Small intestine (tissue), 7 donors: Measurements from ENCODE around the gene PLCG2. TPM values are rescaled to one million over a fixed set of nuclear protein-coding genes. Genes with fewer than 3 reads are reported as not detected.
A peak's percentile ranks its signal among the peaks of the same experiment; 100 is the strongest.

Source experiments
- DNase-seq, 2 donors: peaks; one replicate each; pipeline versions ENCODE4 v3.0.0 to v3.0.0-alpha.2; 2013
- FAIRE-seq: peaks from 2 replicates; lab custom pipeline; 2012; peaks lifted over from hg19 to GRCh38; lab: Jason Lieb, UNC
- H3K27ac ChIP-seq, 3 donors: one replicate each; pipeline ENCODE4 v1.5.1; 2013; ENCODE audit warnings: low read length in 2 of 3, mild to moderate bottlenecking in 2 of 3, control low read depth in 1 of 3, inconsistent platforms in 1 of 3, low read depth in 1 of 3, moderate library complexity in 1 of 3
- H3K27me3 ChIP-seq, 3 donors: one replicate each; pipeline ENCODE4 v1.6.1; 2013; ENCODE audit warnings: low read length in 3 of 3, inconsistent platforms in 1 of 3; ENCODE audit not compliant: control insufficient read depth in 3 of 3, insufficient read depth in 3 of 3
- H3K36me3 ChIP-seq, 3 donors: one replicate each; pipeline ENCODE4 v1.6.1; 2013; ENCODE audit warnings: low read length in 3 of 3, inconsistent platforms in 1 of 3, low read depth in 1 of 3, mild to moderate bottlenecking in 1 of 3, moderate library complexity in 1 of 3; ENCODE audit not compliant: control insufficient read depth in 3 of 3, insufficient read depth in 2 of 3
- H3K4me1 ChIP-seq, 3 donors: one replicate each; pipeline ENCODE4 v1.6.1; 2013; ENCODE audit warnings: low read length in 2 of 3, inconsistent platforms in 1 of 3, low read depth in 1 of 3, mild to moderate bottlenecking in 1 of 3, moderate library complexity in 1 of 3; ENCODE audit not compliant: control insufficient read depth in 3 of 3, insufficient read depth in 2 of 3
- H3K4me3 ChIP-seq, 3 donors: one replicate each; pipeline ENCODE4 v1.5.1; 2013; ENCODE audit warnings: low read length in 3 of 3, control low read depth in 1 of 3, inconsistent platforms in 1 of 3, low read depth in 1 of 3, mild to moderate bottlenecking in 1 of 3, moderate library complexity in 1 of 3
- H3K9me3 ChIP-seq, 2 donors: one replicate each; pipeline ENCODE4 v1.6.1; 2013; ENCODE audit warnings: low read depth in 1 of 2, low read length in 1 of 2; ENCODE audit not compliant: control insufficient read depth in 2 of 2, insufficient read depth in 1 of 2
- WGBS, 3 donors: extraction: QIAGEN DNeasy Blood & Tissue Kit; methylation state at CpG; one replicate each; pipeline ENCODE4 v1.1.7; 2013; 5-methylcytosine and 5-hydroxymethylcytosine counted together
- polyA plus RNA-seq, 4 donors: library from polyadenylated mRNA; stranded (reverse) in 3 of 4; unstranded in 1 of 4; fragments of 200-250 nt in 3 of 4; fragments of 120-200 nt in 1 of 4; gene quantifications; one replicate each; pipeline versions ENCODE4 v1.2.1 to v1.2.3, GENCODE V29; 2013
- donor health status: healthy with polysubstance abuse.
- donor health status: control.
- donor health status: control.
- donor health status: Bipolar disorder and iron deficiency.
- donor health status: healthy.

Gene PLCG2
- polyA plus RNA-seq, 4 donors, result 8.4 to 27.5 (median 12.4) TPM

DNA sequence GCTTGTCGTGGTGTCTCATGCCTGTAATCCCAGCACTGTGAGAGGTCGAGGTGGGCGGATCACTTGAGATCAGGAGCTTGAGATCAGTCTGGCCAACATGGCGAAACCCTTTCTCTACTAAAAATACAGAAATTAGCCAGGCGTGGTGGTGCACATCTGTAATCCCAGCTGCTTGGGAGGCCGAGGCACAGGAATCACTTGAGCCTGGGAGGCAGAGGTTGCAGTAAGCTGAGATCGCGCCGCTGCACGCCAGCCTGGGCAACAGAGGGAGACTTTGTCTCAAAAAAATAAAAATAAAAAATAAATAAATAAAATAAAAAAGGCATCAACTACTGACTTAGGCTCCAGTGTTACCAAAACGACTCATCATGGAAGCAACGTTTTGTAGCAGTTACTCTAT is 115.5 kb downstream of the PLCG2 start:
- peaks cover 0 to 29% (median 5%) of the 10 kb centered on the region in 3 donors for H3K36me3 ChIP-seq
- no peaks in the 10 kb centered on the region for H3K27me3 ChIP-seq
- no peak overlapping the region for H3K4me3 ChIP-seq
- no peaks in the 10 kb centered on the region for H3K9me3 ChIP-seq
- H3K27ac ChIP-seq, result no peak overlapping the region
- no peak for DNase-seq
- 92 to 96% (median 96%) methylated on average over 12 of the region's 12 CpGs for WGBS, 3 donors
- no peak for FAIRE-seq
- H3K4me1 ChIP-seq, result no peaks in the 10 kb centered on the region

DNA sequence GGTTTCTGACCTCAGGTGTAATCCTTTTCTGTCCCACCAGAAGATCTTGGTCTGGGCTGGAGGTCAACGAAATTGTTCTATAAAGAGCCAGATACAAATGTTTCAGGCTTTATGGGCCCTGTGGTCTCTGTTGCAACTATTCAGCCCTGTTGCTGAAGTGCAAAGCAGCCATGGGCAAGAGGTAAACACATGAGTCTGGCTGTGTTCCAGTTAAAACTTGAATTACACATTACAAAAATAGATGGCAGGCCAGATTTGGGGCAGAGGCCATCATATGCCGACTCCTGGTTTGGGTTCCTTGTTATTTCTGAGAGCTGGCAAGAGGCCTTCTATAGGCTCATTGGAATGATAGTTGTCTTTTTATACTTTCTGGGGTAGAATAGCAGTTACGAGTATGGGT is 117.8 kb downstream of the PLCG2 start:
- DNase-seq (no peak), FAIRE-seq (no peak)
- H3K36me3 ChIP-seq, result peaks cover 0 to 37% (median 6%) of the 10 kb centered on the region in 3 donors
- no peaks in the 10 kb centered on the region for H3K27me3 ChIP-seq
- H3K9me3 ChIP-seq, result peaks cover 0 to 1% of the 10 kb centered on the region in 2 donors
- H3K4me1 ChIP-seq, result no peaks in the 10 kb centered on the region
- H3K27ac ChIP-seq, result no peak overlapping the region
- no peak overlapping the region for H3K4me3 ChIP-seq
- 85 to 93% (median 90%) methylated on average over 3 of the region's 3 CpGs for WGBS, 3 donors

DNA sequence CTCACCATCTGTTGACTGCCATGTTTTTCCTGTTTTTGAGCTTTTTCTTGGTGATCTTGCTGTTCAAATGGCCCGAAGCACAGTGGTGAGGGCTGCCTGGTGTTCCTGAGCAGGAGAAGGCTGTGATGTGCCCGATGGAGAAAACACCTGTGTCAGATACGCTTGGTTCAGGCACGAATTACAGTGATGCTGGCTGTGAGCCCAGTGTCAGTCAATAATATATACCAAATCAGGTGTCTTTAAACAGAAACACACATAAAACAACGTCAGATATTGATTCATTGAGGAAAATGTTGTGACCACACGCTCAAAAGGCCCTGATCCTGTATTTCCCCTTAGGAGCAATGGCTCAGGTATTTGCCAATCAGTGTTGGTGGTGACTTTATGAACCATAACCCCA is 120.5 kb downstream of the PLCG2 start:
- Histone ChIP-seq H3K4me3 (no peak overlapping the region), H3K4me1 (no peaks in the 10 kb centered on the region), H3K9me3 (peaks cover 0 to 10% of the 10 kb centered on the region in 2 donors), H3K36me3 (peaks cover 0 to 34% (median 7%) of the 10 kb centered on the region in 3 donors), H3K27me3 (no peaks in the 10 kb centered on the region), H3K27ac (no peak overlapping the region)
- 73 to 88% (median 75%) methylated on average over 6 of the region's 6 CpGs for WGBS, 3 donors
- DNase-seq (no peak), FAIRE-seq (no peak)

DNA sequence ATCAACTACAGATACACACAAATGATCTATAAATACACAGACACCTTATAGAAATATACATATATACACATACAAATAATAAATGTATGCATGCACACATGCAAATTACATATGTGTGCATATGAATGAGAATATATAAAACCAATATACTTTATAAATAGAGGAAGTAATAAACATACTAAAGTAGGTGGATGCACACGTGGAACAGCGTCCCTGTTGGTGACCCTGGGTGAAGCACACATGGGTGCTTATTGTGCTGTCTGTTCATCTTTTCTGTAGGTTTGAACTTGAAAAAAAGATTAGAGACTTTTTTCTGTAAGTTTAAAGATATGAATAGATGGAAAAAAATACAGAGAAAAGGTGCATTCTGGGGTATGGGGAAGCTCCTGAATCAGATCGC is 120.9 kb downstream of the PLCG2 start:
- FAIRE-seq (no peak), DNase-seq (no peak)
- WGBS, 3 donors, result 92 to 96% (median 96%) methylated on average over 3 of the region's 3 CpGs
- Histone ChIP-seq H3K4me3 (no peak overlapping the region), H3K4me1 (no peaks in the 10 kb centered on the region), H3K27me3 (no peaks in the 10 kb centered on the region), H3K36me3 (peaks cover 0 to 34% (median 7%) of the 10 kb centered on the region in 3 donors), H3K9me3 (peaks cover 0 to 10% of the 10 kb centered on the region in 2 donors), H3K27ac (no peak overlapping the region)

DNA sequence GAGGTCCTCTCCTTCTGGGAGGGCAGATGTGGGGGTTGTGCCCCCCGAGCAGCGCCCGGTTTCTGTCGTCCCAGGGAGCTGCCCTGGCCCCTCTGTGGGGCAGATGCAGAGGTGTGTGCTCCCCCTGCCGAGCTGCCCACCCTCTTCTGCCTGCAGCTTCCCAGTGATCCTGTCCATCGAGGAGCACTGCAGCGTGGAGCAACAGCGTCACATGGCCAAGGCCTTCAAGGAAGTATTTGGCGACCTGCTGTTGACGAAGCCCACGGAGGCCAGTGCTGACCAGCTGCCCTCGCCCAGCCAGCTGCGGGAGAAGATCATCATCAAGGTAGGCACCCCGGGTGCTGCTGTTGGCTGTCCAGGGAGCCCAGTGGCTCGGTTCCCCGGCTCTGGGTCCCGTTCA is 121.4 kb downstream of the PLCG2 start:
- peaks cover 0 to 34% (median 7%) of the 10 kb centered on the region in 3 donors for H3K36me3 ChIP-seq
- no peak overlapping the region for H3K27ac ChIP-seq
- no peaks in the 10 kb centered on the region for H3K4me1 ChIP-seq
- H3K4me3 ChIP-seq, result no peak overlapping the region
- DNase-seq, result no peak
- FAIRE-seq, result no peak
- H3K9me3 ChIP-seq, result peaks cover 0 to 10% of the 10 kb centered on the region in 2 donors
- no peaks in the 10 kb centered on the region for H3K27me3 ChIP-seq
- WGBS, 3 donors, result 96 to 98% (median 96%) methylated on average over 16 to 17 of the region's 17 CpGs

DNA sequence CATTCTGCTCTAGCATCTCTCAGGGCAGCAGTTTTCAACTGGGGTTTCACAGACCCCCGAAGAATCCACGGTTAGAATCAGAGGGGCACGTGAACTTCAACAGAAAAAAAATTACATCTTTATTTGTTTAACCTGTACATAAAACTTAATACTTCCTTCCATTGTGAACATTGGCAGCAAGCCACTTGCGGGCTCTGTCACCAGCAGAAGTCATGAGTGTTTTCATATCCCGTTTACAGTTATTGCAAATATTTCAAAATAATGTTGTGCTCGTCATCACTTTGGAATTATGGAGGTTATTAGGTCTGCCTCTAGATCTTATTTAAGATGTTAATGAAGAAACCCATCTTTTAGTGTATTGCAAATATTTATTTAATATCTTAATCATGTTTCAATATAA is 122.4 kb downstream of the PLCG2 start:
- Histone ChIP-seq H3K4me3 (no peak overlapping the region), H3K36me3 (peaks cover 0 to 26% (median 7%) of the 10 kb centered on the region in 3 donors), H3K9me3 (peaks cover 0 to 10% of the 10 kb centered on the region in 2 donors), H3K27ac (no peak overlapping the region), H3K27me3 (no peaks in the 10 kb centered on the region), H3K4me1 (no peaks in the 10 kb centered on the region)
- DNase-seq, result no peak
- FAIRE-seq, result no peak
- 56 to 87% (median 87%) methylated on average over 6 of the region's 6 CpGs for WGBS, 3 donors

DNA sequence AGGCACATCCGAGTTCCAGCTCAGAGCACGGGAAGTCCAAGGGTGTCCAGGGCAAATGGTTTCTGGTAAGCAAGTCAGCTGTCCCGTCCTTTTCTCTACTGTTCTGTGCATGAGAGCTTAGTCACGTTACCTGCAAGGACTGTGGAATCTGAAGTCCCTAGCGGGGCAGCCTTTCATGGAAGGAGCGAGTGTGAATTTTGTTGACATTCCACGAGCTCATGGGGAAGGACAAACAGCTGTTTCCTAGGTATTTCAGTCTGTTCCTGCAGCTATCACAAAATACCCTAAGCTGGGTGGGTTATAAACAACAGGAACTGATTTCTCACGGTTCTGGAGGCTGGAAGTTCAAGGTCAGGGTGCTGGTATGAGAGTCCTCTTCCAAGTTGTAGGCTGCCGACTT is 122.9 kb downstream of the PLCG2 start:
- Histone ChIP-seq H3K4me3 (no peak overlapping the region), H3K36me3 (peaks cover 0 to 26% (median 4%) of the 10 kb centered on the region in 3 donors), H3K9me3 (peaks cover 0 to 10% of the 10 kb centered on the region in 2 donors), H3K4me1 (no peaks in the 10 kb centered on the region), H3K27me3 (no peaks in the 10 kb centered on the region), H3K27ac (peak overlapping the region in 1 of 3 donors; percentile 70)
- 73 to 83% (median 79%) methylated on average over 9 of the region's 9 CpGs for WGBS, 3 donors
- DNase-seq, result no peak
- FAIRE-seq, result no peak

DNA sequence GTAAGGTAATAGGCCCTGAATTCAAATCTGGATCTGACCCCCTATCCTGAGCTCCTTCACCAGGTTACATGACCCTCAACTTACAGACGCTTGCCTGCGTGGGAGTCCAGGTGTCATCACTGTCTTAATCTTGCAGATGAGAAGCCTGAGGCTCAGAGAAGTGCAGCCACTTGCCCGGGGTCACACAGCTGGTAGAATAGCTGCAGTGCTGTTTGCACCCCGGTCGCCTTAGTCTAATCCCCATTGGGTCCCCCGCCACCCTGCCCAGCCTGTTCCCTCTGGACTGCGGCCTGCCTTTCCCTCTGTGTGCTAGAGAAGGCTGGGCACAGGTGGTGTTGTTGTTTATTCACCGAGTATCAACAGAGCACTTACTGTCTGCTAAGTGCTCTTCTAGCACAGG is 125.2 kb downstream of the PLCG2 start:
- DNase-seq (no peak), FAIRE-seq (no peak)
- Histone ChIP-seq H3K36me3 (peaks cover 0 to 29% (median 2%) of the 10 kb centered on the region in 3 donors), H3K4me3 (no peak overlapping the region), H3K27ac (no peak overlapping the region), H3K4me1 (no peaks in the 10 kb centered on the region), H3K27me3 (no peaks in the 10 kb centered on the region), H3K9me3 (peaks cover 0 to 10% of the 10 kb centered on the region in 2 donors)
- WGBS, 3 donors, result 96 to 99% (median 98%) methylated on average over 8 of the region's 8 CpGs

DNA sequence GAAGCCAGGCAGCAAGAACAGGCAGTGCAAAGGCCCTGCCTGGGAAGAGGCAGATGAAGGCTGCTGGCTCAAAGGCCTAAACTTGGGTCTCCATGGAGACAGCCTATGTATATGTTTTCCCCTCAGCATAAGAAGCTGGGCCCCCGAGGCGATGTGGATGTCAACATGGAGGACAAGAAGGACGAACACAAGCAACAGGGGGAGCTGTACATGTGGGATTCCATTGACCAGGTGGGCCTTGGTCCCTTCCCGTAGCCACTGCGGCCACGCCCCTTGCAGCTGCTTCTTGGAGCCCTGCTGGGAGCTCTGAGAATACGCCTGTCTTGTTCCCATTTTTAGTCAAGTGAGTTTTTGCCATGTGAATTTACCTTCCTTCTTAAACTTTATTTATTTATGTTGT is 126.2 kb downstream of the PLCG2 start:
- Histone ChIP-seq H3K9me3 (peaks cover 0 to 10% of the 10 kb centered on the region in 2 donors), H3K27ac (no peak overlapping the region), H3K36me3 (peaks cover 0 to 26% (median 2%) of the 10 kb centered on the region in 3 donors), H3K4me3 (no peak overlapping the region), H3K4me1 (no peaks in the 10 kb centered on the region), H3K27me3 (no peaks in the 10 kb centered on the region)
- 88 to 92% (median 91%) methylated on average over 7 of the region's 7 CpGs for whole genome bisulfite sequencing, 3 donors
- DNase-seq (no peak), FAIRE-seq (no peak)
